Measurements from ENCODE around the gene SIRPG. TPM values are rescaled to one million over a fixed set of nuclear protein-coding genes. Genes with fewer than 3 reads are reported as not detected.
"Not testable (repeated sequence)": the region's sequence is repeated elsewhere in the genome, so short reads cannot be mapped to it uniquely, and the experiment has no call there.

The SIRPG gene
- polyA plus RNA-seq, 12 donors: 0.19 to 1.6 (median 0.45) TPM; not detected in 8

DNA sequence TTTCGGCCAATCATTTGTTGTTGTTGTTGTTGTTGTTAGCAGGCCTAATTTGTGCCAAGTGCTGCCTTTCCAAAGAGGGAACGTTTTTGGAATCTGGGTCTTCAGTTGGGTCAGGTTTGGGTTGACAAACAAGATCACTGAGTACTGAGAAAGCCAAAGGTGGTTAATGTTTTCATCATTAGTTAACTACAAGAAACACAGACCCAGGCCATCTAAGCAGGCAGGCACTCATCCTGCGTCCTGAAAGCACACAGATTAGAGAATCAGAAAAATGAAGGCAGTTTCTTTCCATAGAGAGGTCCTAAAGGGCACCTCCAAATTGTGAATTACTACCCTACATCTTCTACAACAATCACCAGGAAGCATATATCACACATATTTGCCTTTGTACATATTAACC lies 15.1 kb upstream of the SIRPG start:
- no peak for DNase-seq

DNA sequence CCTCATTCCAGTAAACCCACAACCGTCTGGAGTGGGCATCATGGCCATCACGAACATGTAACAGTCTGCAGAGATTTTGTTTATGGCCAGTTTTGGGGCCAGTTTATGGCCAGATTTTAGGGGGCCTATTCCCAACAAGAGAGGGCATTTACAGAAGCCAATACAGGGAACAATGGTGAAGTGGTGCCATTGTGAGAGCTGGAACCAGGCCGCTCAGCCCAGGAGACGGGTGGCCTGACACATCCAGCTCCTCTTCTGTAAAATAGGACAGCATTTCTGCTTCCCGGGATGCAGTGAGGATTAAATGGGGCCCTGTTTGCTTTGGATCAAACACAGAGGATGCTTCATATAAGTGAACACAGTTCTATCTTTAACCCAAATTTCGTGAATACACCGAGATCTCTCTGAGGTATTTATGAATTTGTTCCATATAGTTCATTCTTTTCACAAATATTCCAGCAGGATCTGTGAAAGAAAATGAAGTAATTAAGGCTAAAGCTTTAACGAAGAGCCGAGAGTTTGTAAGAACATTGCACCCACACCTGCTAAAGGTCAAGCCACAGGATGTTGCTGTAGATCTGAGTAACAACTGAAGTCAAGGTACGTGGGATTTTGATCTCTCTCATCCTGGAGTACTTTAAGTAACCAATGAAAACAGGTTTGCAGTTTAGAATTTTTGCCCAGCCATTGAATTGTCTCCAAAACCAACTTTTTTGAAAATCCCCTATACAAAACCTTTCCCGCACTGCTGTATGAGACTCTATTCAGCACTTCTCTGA lies 14.5 kb upstream of the SIRPG start:
- DNase-seq: no peak

DNA sequence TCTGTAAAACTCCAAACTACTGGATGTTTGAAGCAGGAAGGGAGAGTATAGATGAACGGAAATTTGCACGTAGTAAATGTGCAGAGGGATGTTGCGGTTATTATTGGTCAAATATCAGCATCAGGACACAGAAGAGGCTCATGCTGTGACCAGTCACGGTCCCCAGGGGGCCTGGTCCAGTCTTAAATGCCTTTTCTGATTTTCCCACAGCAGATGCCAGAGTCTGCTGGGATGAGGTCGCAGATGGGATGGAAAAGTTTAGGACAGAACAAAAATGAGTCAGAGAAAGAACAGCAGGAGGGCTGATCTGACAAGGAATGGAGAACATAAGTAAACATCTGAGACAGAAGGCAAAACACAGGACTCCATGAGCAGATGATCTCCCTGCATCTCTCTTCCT lies 11.7 kb upstream of the SIRPG start:
- DNase-seq: no peak

DNA sequence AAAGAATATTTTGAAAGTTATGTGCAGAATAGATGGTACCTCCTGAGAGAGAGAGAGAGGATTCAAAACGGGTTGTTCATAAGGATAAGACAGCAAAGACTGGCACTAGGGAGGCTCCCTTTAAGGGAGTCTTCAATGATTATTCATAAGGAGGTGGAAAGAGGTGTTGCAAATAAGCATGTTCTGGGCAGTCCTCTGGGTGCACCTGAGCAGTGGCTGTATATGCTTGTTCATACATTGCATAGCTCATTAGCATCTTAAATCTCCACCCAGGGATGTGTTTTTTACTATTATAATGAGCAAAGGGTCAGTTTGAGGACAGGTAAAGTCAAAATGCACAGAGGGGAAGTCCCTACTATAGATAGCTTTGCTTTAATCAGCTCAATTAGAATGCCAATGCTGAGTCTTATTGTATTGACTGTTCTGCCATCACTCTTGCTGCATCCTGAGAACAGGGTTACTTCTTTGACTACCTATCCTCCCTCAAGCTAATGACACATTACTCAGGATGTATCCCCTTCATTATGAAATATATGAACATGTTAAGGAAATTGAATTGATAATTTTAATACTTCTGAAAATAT lies 10.0 kb upstream of the SIRPG start:
- DNase-seq: no peak

DNA sequence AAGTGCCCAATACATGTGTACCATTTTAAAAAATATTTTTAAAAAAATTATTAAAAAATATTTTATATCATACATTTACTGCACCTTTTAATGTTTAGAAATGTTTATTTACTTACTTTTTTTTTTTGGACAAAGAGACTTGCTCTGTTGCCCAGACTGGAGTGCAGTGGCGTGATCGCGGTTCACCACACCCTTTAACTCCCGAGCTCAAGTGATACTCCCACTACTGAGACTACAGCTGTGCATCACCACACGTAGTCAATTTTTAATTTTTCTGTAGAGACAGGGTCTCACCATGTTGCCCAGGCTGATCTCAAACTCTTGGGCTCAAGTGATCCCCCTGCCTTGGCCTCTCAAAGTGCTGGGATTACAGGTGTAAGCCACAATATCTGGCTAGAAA lies 9.2 kb upstream of the SIRPG start:
- no peak for DNase-seq

DNA sequence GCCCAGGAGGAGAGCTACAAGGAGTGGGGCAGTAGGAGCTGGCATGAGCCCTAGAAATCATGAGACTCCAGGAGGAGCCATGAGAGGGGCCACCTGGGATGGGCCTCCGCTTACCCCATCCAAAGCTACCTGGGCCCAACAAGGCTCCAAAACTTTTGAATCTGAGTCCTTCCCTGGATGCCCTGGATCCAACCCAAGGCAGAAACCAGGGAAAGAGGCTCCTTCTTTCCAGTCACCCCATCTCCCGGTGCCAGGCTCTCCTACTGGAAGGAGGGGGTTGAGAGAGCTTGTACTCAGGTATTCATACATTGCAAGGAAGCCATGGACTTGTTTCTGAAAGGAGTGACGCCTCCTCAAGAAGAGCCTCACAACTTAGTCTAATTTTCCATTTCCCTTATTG lies 7.8 kb upstream of the SIRPG start:
- no peak for DNase-seq

DNA sequence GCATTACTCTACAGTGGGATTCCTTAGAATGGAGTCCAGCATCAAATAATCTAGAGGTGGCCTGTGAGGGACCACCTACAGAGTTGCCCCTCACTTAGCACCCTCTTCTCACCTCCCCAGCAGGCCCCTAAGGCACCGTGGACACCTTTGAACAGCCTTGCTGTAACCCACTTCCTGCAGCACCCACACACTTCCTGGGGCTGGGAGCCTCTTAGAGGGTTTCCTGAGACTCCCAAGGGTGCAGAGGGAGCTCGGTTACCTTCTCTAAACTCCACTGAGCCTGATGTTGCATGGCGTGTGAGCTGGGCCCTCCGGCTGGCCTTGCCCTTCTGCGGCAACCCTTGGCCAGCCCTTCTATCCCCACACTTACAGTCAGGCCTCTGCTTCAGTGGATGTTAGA lies 7.3 kb upstream of the SIRPG start:
- no peak for DNase-seq

DNA sequence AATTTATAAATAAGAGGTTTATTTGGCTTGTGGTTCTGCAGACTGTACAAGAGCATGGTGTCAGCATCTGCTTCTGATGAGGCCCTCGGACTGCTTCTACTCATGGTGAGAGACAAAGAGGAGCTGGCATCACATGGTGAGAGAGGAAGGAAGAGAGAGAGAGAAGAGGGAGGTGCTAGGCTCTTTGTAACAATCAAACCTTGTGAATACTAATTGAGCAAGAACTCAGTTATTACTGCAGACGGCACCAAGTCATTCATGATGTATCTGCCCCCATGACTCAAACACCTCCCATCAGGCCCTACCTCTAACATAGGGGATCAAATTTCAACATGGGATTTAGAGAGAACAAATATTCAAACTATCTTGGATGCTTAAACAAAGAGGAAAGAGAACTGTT lies 6.3 kb upstream of the SIRPG start:
- DNase-seq: no peak

DNA sequence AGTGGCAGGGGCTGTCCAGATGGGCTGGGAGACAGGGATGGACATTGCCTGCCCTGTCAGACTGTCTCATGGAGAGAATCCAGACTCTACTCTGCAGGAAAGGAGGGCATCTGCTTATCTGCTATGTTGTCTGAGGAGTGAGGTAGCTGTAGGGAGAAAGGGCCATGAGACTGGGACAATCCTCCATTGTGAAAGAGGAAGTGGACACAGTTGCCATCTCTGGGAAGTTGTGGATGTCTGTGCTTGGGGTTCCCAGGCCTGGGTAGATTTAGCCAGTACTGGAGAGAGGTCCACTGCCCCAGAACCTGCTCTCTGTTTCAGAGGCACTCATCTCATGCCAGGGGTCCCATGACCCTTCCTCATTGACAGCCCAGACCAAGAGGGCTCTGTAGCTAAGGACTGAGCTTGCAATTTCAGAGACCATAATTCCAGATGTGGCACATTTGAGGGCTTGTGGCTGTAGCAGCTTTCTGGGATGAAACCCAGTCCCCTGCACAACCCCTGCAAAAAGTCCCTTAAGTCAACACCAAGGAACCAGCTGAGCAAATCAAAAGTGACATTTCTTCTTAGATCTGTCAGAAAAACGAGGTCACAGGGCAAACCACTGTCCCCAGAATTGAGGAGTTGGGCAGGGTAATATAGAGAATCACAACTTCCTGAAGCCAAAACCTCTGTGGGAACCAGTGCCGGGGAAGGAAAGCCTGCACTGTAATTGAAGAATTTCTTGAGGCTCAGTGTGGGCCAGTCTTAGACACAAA lies 4.1 kb upstream of the SIRPG start:
- DNase-seq: no peak

DNA sequence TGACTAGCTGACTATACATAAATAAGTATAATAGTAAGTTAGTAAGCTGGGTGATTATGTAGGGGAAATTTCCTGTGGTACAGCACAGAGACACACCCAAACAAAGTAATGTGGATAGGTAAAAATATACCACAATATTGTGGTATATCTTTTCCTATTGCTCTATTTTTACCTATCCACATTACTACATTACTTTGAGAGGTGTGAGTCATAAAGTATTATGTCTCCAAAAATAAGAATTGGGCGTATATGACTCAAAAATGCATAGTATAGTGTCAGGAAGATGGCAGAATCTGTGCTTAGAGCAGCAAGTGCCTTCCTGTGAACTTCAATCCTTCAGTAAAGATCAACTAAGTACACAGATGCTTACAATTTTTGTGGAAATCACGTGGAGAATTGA lies 2.7 kb upstream of the SIRPG start:
- no peak for DNase-seq

DNA sequence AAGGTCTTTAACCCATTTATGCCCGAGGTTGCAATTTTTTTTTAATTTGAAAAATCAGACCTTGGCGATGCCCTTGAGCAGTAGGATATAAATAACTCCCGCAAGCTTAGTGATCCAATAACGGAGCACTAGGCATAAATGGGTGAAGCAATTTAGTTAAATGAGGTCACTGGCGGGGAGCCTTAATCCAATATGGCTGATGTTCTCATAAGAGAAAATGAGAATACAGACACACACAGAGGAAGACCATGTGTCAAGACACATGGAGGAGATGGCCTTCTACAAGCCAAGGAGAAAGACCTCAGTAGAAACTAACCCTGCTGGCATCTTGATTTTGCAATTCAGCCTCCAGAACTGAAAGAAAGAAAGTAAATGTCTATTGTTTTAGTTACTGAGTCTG lies 735 bp downstream of the SIRPG start:
- no peak for DNase-seq

DNA sequence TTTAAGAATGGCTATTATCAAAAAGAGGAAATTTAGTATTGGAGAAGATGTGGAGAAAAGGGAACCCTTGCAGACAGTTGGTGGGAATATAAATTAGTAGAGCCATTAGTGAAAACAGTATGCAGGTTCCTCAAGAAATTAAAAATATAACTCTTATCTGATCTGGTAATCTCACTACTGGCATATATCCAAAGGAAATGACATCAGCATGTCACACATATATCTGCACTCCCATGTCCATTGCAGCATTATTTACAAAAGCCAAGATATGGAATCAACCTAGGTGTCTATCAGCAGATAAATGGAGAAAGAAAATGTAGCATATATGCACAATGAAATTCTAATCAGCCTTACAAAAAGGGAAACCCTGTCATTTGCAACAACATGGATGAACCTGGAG lies 2.6 kb downstream of the SIRPG start:
- DNase-seq: no peak

DNA sequence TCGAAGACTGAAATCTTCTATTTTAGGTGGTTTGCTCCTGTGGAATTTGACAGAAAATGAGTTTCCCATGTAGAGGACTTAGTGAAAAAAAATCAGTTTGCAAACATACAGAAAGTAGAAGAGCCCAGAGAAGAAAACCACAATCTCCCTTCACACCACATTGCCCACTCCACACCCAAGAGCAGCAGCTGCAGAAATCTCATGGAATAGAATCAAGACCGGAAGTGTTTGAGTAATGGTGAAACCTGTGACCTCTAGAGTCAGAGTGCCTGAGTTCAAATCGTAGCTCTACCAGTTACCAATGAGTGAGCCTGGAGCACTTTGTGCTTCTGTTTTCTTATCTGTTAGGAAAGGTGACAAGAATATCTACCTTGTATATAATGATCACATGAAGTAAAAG lies 4.6 kb downstream of the SIRPG start:
- DNase-seq: no peak

DNA sequence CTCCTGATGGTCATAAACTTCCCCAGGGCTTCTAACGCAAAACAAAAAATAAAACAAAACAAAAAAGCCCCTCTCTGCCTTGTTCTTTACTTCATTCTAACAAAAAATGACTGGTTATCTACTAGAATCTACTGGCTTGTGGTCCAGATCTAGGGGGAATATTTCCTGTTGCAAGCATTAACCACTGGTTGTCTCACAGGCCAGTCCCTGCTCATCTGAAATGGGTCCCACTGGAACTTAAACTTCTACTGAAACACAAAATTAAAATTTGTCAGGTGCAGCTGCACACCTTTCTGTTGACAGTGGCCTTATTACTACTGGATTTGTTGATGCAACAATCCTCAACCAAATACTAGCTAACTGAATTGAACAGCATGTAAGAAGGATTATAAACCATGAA lies 5.5 kb downstream of the SIRPG start:
- DNase-seq: no peak

DNA sequence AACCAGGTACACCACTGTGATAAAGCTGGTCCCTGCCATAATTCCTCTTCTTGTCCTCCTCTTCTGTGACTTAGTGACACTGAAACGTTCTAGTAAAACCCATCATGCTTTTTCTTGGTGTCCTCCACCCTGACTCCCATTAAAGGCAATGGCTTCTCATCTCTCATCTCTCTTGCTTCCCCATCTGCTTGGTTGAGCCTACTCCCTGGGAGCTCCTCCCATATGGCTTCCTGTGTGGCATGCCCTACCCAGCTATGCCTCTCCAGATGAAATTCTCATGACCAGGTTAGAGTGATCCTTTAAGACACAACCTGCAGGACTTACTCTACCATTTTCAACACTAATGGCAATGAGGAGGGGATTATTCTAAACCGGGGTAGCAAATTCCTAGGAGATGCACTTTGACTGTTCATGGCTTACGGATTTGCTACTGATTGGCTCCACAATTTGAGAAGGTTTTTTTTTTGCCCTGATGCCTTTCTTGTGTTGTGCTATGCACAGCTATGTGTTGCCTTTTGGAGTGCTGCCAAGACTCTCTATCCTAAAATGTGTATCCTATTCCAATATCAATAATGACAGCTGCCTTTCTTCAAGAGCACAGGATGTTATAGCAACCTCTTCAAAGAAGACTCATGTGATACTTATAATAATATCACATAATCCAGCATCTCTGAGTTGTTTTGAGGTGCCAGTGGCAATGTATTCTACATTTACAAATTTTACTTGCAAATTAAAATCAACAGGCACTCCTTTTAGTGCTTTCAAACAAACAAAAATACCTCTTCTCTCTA lies 6.1 kb downstream of the SIRPG start:
- no peak for DNase-seq

DNA sequence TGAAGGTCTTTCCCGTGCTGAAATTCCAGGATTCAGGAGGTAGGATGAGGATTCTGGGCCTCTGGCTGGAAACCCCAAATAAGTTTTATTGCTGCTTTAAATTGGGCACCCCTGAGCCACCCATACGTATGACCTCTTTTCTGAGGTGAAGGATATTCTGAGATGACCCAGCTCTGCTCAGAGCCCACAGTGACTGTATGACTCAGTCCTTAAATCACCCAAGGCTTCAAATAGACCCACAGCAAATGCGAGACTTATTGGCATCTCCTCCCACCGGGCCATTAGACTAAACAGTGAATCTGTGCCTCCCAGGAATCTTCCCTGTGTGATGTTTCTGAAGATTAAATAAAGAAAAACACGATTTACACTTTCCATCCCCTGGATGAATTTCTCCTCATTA lies 9.5 kb downstream of the SIRPG start:
- no peak for DNase-seq

DNA sequence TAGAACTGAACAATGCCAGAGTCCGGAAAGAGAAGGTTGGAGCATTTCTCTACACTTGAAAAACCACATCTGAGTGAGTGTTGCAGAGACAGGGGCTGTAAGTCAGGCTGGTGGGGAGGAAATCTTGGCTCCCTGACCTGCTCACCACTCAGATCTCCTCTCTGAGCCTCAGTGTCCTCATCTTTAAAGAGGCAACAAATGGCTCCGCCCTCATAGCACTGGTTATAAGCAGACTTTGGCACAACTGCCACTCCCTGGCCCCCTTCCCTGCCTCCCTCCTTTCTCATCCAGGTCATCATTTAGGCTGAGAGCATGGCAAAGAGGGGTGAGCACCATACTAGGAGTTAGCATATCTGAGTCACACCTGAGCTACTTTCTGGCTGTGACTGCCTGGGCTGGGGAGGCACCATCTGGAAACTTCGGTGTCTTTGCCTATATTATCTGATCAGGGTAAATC lies 10.6 kb downstream of the SIRPG start:
- no peak for DNase-seq

DNA sequence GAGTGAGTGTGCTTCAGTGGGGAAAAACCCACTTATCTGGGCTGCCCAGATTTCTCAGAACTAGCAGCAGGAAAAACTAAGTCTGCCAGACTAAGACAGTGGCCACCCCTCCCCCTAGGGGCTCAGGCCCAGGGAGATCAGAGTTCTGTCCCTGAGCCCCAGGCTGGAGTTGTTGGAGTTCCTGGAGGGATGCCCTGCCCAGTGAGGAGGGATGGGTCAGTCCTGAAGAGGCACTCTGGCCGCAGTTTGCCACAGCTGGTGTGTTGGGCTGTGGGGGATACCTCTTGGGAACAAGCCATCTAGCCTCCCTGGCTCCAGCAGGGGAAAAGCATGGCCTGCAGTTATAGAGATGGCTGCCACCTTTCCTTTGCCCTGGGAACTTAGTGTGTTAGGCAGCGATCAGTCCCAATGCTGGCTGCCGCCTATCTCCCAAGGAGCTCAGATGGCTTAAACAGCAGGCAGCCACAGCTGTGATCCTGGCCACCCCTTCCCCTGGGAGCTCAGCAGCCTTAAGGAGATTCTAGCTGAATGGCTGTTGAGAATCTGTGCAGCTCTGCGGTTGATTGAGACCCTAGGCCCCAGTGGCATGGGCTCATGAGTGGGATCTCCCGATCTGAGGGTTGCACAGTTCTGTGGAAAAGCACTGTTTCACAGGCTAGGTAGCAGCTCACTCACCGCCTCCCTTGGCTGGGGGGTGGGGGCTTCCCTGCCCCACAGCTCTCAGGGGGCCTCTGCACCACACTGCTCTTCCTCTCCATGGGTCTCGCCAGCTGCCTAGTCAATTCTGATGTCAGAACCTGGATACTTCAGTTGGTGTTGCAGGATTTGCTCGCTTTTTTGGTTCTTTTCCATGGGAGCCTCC lies 13.2 kb downstream of the SIRPG start:
- DNase-seq: no peak

DNA sequence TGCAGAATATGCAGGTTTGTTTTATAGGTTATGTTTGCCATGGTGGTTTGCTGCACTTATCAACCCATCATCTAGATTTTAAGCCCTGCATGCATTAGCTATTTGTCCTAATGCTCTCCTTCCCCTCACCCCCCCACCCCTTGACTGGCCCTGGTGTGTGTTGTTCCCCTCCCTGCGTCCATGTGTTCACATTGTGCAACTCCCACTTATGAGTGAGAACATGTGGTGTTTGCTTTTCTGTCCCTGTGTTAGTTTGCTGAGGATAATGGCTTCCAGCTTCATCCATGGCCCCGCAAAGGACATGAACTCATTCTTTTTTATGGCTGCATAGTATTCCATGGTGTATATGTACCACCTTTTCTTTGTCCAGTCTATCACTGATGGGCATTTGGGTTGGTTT lies 18.9 kb downstream of the SIRPG start:
- DNase-seq: not testable (repeated sequence)

DNA sequence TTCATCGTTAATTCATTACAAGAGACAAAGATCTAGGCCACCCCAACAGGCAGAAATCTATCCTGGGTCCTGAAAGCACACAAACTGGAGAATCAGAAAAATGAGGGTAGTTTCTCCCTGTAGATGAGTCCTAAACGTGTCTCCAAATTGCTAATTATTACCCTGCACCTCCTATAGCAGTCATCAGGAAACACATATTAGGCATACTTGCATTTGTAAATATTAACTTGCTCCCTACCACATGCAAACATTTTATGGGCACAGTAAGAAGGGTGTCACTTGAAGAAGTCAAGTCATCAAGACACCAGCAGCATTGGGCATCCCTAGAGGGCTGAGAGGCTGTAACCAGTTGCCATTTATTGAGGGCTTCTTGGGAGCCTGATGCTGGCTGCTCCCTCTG lies 19.8 kb downstream of the SIRPG start:
- no peak for DNase-seq

DNA sequence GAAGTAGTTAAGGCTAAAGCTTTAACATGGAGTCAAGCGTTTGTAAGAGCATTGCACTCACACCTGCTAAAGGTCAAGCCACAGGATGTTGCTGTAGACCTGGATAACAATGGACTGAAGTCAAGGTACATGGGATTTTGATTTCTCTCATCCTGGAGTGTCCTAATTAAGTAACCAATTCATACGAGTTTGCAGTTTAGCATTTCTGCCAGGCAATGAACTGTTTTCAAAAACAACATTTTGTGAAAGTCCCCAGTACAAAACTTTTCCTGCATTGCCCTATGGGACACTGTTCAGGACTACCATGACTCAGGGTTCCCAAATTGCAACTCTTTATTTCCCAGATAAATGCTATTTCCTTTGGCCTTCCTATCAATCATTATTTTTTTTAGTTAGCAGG lies 20.4 kb downstream of the SIRPG start:
- no peak for DNase-seq
